ENCODE measurements around the gene GNG7. TPM values are rescaled to one million over a fixed set of nuclear protein-coding genes. Genes with fewer than 3 reads are reported as not detected.

The GNG7 gene
- polyA plus RNA-seq, 1 experiment: 0.57 TPM

- ChIA-PET POLR2A (no interaction called here), CTCF (no interaction called here)
- Histone ChIP-seq H3K4me3 (ENCODE audit: low read depth, low read length) (no peak overlapping the region), H3K27me3 (ENCODE audit: control insufficient read depth, insufficient read depth, low read length) (no peaks in the 10 kb centered on the region), H3K27ac (ENCODE audit: low read depth, low read length) (no peak overlapping the region), H3K9me3 (ENCODE audit: control insufficient read depth, insufficient read depth, low read length) (peaks cover 13% of the 10 kb centered on the region)
- no peak for TF ChIP-seq CTCF (IDR thresholded peaks at IDR 0.05; ENCODE audit: low read depth, low read length)
- no peak for DNase-seq (ENCODE audit: low read depth, low spot score)
These were observed 32.9 kb upstream of the GNG7 start for GRCh38 chr19:2735374-2735773.

- POLR2A ChIA-PET: no interaction called here
- Histone ChIP-seq H3K27me3 (ENCODE audit: control insufficient read depth, insufficient read depth, low read length) (no peaks in the 10 kb centered on the region), H3K4me3 (ENCODE audit: low read depth, low read length) (no peak overlapping the region), H3K27ac (ENCODE audit: low read depth, low read length) (no peak overlapping the region), H3K9me3 (ENCODE audit: control insufficient read depth, insufficient read depth, low read length) (peaks cover 13% of the 10 kb centered on the region)
- no peak for TF ChIP-seq CTCF (IDR thresholded peaks at IDR 0.05; ENCODE audit: low read depth, low read length)
- DNase-seq (ENCODE audit: low read depth, low spot score): no peak
- CTCF ChIA-PET: no interaction called here
These were observed 32.2 kb upstream of the GNG7 start for GRCh38 chr19:2734589-2735288.

GRCh38 chr19:2733930-2734588, 31.6 kb upstream of the GNG7 start:
- TF ChIP-seq CTCF (IDR thresholded peaks at IDR 0.05; ENCODE audit: low read depth, low read length): no peak
- Histone ChIP-seq H3K9me3 (ENCODE audit: control insufficient read depth, insufficient read depth, low read length) (peaks cover 10% of the 10 kb centered on the region), H3K27ac (ENCODE audit: low read depth, low read length) (no peak overlapping the region), H3K27me3 (ENCODE audit: control insufficient read depth, insufficient read depth, low read length) (no peaks in the 10 kb centered on the region), H3K4me3 (ENCODE audit: low read depth, low read length) (no peak overlapping the region)
- ChIA-PET CTCF (no interaction called here), POLR2A (no interaction called here)
- DNase-seq (ENCODE audit: low read depth, low spot score): no peak

- POLR2A ChIA-PET: no interaction called here
- no peak for DNase-seq (ENCODE audit: low read depth, low spot score)
These were observed 30.4 kb upstream of the GNG7 start for GRCh38 chr19:2732883-2733282.

More at GRCh38 chr19:2732883-2733282, 30.4 kb upstream of the GNG7 start:
- no peak overlapping the region for H3K27ac ChIP-seq (ENCODE audit: low read depth, low read length)
- H3K9me3 ChIP-seq (ENCODE audit: control insufficient read depth, insufficient read depth, low read length): peaks cover 10% of the 10 kb centered on the region
- TF ChIP-seq CTCF (IDR thresholded peaks at IDR 0.05; ENCODE audit: low read depth, low read length): no peak
- no peak overlapping the region for H3K4me3 ChIP-seq (ENCODE audit: low read depth, low read length)
- H3K27me3 ChIP-seq (ENCODE audit: control insufficient read depth, insufficient read depth, low read length): no peaks in the 10 kb centered on the region
- CTCF ChIA-PET: no interaction called here
